ENCODE measurements around the gene C1orf210. TPM values are rescaled to one million over a fixed set of nuclear protein-coding genes. Genes with fewer than 3 reads are reported as not detected.

C1orf210 gene
- total RNA-seq, 1 donor from 2014 or later: not detected

GRCh38 chr1:43319288-43319687 is 33.9 kb upstream of the C1orf210 start:
- no peak overlapping the region for H3K4me3 Mint-ChIP-seq
- H3K27me3 Mint-ChIP-seq (ENCODE audit: low read depth): no peaks in the 10 kb centered on the region

GRCh38 chr1:43318831-43319230 is 33.5 kb upstream of the C1orf210 start:
- H3K4me3 Mint-ChIP-seq: no peak overlapping the region
- H3K27me3 Mint-ChIP-seq (ENCODE audit: low read depth): no peaks in the 10 kb centered on the region
- H3K27ac Mint-ChIP-seq (ENCODE audit: unreplicated experiment): no peak overlapping the region
- H3K4me1 Mint-ChIP-seq: peaks cover 33% of the 10 kb centered on the region
- TF ChIP-seq CTCF (conservative IDR thresholded peaks at IDR 0.05): no peak
- DNase-seq (ENCODE audit: low read depth, low spot score): no peak
- no peaks in the 10 kb centered on the region for H3K9me3 Mint-ChIP-seq
- no peaks in the 10 kb centered on the region for H3K36me3 Mint-ChIP-seq (ENCODE audit: low read depth)

More at GRCh38 chr1:43319288-43319687, 33.9 kb upstream of the C1orf210 start:
- peak overlapping the region; percentile 5 for H3K27ac Mint-ChIP-seq (ENCODE audit: unreplicated experiment)
- no peak for DNase-seq (ENCODE audit: low read depth, low spot score)
- TF ChIP-seq CTCF (conservative IDR thresholded peaks at IDR 0.05): no peak
- H3K9me3 Mint-ChIP-seq: no peaks in the 10 kb centered on the region
- peaks cover 33% of the 10 kb centered on the region for H3K4me1 Mint-ChIP-seq
- H3K36me3 Mint-ChIP-seq (ENCODE audit: low read depth): no peaks in the 10 kb centered on the region

- no peak for TF ChIP-seq CTCF (conservative IDR thresholded peaks at IDR 0.05)
- H3K27me3 Mint-ChIP-seq (ENCODE audit: low read depth): no peaks in the 10 kb centered on the region
- H3K36me3 Mint-ChIP-seq (ENCODE audit: low read depth): no peaks in the 10 kb centered on the region
- H3K4me3 Mint-ChIP-seq: peak overlapping the region; percentile 31
- peaks cover 33% of the 10 kb centered on the region for H3K4me1 Mint-ChIP-seq
- H3K9me3 Mint-ChIP-seq: no peaks in the 10 kb centered on the region
- DNase-seq (ENCODE audit: low read depth, low spot score): no peak
- H3K27ac Mint-ChIP-seq (ENCODE audit: unreplicated experiment): peak overlapping the region; percentile 67
Observed at GRCh38 chr1:43317817-43318471, 32.6 kb upstream of the C1orf210 start.

- H3K4me3 Mint-ChIP-seq: no peak overlapping the region
- peaks cover 40% of the 10 kb centered on the region for H3K4me1 Mint-ChIP-seq
- no peaks in the 10 kb centered on the region for H3K27me3 Mint-ChIP-seq (ENCODE audit: low read depth)
- no peaks in the 10 kb centered on the region for H3K36me3 Mint-ChIP-seq (ENCODE audit: low read depth)
- TF ChIP-seq CTCF (conservative IDR thresholded peaks at IDR 0.05): no peak
- DNase-seq (ENCODE audit: low read depth, low spot score): no peak
- H3K27ac Mint-ChIP-seq (ENCODE audit: unreplicated experiment): peak overlapping the region; percentile 91
- no peaks in the 10 kb centered on the region for H3K9me3 Mint-ChIP-seq
Observed at GRCh38 chr1:43316738-43317520, 31.5 kb upstream of the C1orf210 start.

- Mint-ChIP-seq H3K36me3 (ENCODE audit: low read depth) (no peaks in the 10 kb centered on the region), H3K27me3 (ENCODE audit: low read depth) (no peaks in the 10 kb centered on the region), H3K27ac (ENCODE audit: unreplicated experiment) (peak overlapping the region; percentile 22), H3K4me1 (peaks cover 44% of the 10 kb centered on the region), H3K4me3 (no peak overlapping the region), H3K9me3 (no peaks in the 10 kb centered on the region)
- no peak for DNase-seq (ENCODE audit: low read depth, low spot score)
- TF ChIP-seq CTCF (conservative IDR thresholded peaks at IDR 0.05): no peak
Observed at GRCh38 chr1:43315963-43316737, 30.8 kb upstream of the C1orf210 start.

Data from neural crest cell (in vitro differentiated cells).